Mesendoderm (in vitro differentiated cells): ENCODE data around the gene NPIPB2.

ENCODE experiments used
- DNase-seq: peaks from one replicate; pipeline ENCODE4 v3.0.0; 2013
- H2AK5ac ChIP-seq: 2 replicates; pipeline ENCODE4 v1.6.1; 2013; ENCODE audit warnings: low read length, inconsistent platforms
- H2BK120ac ChIP-seq: 2 replicates; pipeline ENCODE4 v1.6.1; 2013; ENCODE audit warnings: low read depth, mild to moderate bottlenecking, low read length, moderate library complexity, mixed read lengths
- H2BK15ac ChIP-seq: replicated peaks from 2 replicates; pipeline ENCODE4 v1.6.1; 2013; ENCODE audit warnings: low read depth, mild to moderate bottlenecking, moderate library complexity
- H2BK5ac ChIP-seq: 2 replicates; pipeline ENCODE4 v1.6.1; 2013; ENCODE audit warnings: low read length, inconsistent platforms
- H3K18ac ChIP-seq: 2 replicates; pipeline ENCODE4 v1.6.1; 2013; ENCODE audit warnings: mild to moderate bottlenecking, low read length, mixed read lengths
- H3K23ac ChIP-seq: one replicate; pipeline ENCODE4 v1.6.1; 2013; ENCODE audit warnings: low read length
- H3K27ac ChIP-seq: 2 replicates; pipeline ENCODE4 v1.5.1; 2013; ENCODE audit warnings: low read depth, mild to moderate bottlenecking, inconsistent platforms, low read length, moderate library complexity
- H3K27me3 ChIP-seq: 2 replicates; pipeline ENCODE4 v1.6.1; 2013; ENCODE audit warnings: low read length, control low read depth, mild to moderate bottlenecking, inconsistent platforms; ENCODE audit not compliant: insufficient read depth, poor library complexity
- H3K36me3 ChIP-seq: 2 replicates; pipeline ENCODE4 v1.6.1; 2013; ENCODE audit warnings: low read length, inconsistent platforms; ENCODE audit not compliant: control insufficient read depth, insufficient read depth
- H3K4ac ChIP-seq: one replicate; pipeline ENCODE4 v1.6.1; 2013; ENCODE audit warnings: low read depth, mild to moderate bottlenecking, low read length, moderate library complexity
- H3K4me1 ChIP-seq: 2 replicates; pipeline ENCODE4 v1.6.1; 2013; ENCODE audit warnings: low read depth, low read length, inconsistent platforms; ENCODE audit not compliant: control insufficient read depth
- H3K4me2 ChIP-seq: 2 replicates; pipeline ENCODE4 v1.6.1; 2013; ENCODE audit warnings: low read length
- H3K4me3 ChIP-seq: 2 replicates; pipeline ENCODE4 v1.5.1; 2013; ENCODE audit warnings: mild to moderate bottlenecking, low read length
- H3K56ac ChIP-seq: one replicate; pipeline ENCODE4 v1.6.1; 2013; ENCODE audit warnings: low read length
- H3K79me1 ChIP-seq: 2 replicates; pipeline ENCODE4 v1.6.1; 2013; ENCODE audit warnings: low read length, inconsistent platforms
- H3K79me2 ChIP-seq: 2 replicates; pipeline ENCODE4 v1.6.1; 2013; ENCODE audit warnings: mild to moderate bottlenecking, low read length; ENCODE audit not compliant: control insufficient read depth, insufficient read depth
- H3K9ac ChIP-seq: 2 replicates; pipeline ENCODE4 v1.6.1; 2013; ENCODE audit warnings: low read length, inconsistent platforms
- H4K5ac ChIP-seq: one replicate; pipeline ENCODE4 v1.6.1; 2013; ENCODE audit warnings: low read length
- H4K8ac ChIP-seq: one replicate; pipeline ENCODE4 v1.6.1; 2013; ENCODE audit warnings: low read depth, mild to moderate bottlenecking, control low read depth, low read length, moderate library complexity
- WGBS: extraction: QIAGEN DNeasy Blood & Tissue Kit; methylation state at CpG from one replicate; pipeline ENCODE4 v1.1.7; 2013; ENCODE audit warnings: low lambda C conversion rate, missing lambda C conversion rate; ENCODE audit not compliant: insufficient coverage; ENCODE audit errors: extremely low coverage; 5-methylcytosine and 5-hydroxymethylcytosine counted together

NPIPB2 gene

DNA sequence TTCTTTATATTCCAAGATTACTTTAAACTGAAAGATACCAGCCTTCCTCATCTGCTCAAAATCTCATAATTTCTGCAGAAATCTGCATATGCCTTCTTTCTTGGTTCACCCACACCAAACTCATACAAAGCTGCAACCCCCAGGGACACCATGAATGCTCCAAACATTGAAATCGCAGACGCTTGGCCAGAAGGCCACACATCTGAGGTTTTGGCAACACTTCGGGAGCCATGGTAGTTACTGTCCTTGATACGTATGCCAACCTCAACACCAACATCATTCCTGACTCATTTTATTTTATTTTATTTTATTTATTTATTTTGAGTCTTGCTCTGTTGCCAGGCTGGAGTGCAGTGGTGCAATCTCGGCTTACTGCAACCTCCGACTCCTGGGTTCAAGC is 37.9 kb downstream of the NPIPB2 start:
- Histone ChIP-seq H3K23ac (no peak overlapping the region), H4K8ac (no peak overlapping the region), H3K4me3 (no peak overlapping the region), H3K79me2 (peaks cover 80% of the 10 kb centered on the region), H3K4me2 (no peak overlapping the region), H3K27ac (no peak overlapping the region), H4K5ac (no peak overlapping the region), H2BK5ac (no peak overlapping the region), H3K4me1 (no peaks in the 10 kb centered on the region), H3K9ac (no peak overlapping the region), H3K36me3 (no peaks in the 10 kb centered on the region), H3K4ac (no peak overlapping the region), H3K18ac (no peak overlapping the region), H2BK120ac (no peak overlapping the region), H2AK5ac (no peak overlapping the region), H3K79me1 (peaks cover 10% of the 10 kb centered on the region), H3K27me3 (no peaks in the 10 kb centered on the region), H2BK15ac (no peak overlapping the region), H3K56ac (no peak overlapping the region)
- no peak for DNase-seq
- WGBS: no CpG with 5 or more reads among the region's 6 CpGs

DNA sequence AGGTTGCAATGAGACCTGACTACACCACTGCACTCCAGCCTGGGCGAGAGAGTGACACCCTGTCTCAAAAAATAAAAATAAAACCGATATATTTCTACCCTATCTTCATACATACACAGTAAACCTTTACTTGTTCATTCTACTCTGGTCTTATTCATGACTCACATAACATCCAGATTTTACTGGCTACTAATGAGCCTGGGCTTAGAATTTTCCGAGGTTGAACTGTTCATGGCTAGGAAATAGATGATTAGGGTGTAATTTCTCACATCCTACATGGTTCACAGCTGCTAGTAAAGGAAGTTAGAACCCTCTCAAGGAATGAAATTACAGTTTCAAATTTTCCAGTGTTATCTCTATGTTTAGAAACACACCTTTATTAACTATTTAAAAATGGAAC is 40.8 kb downstream of the NPIPB2 start:
- Histone ChIP-seq H4K5ac (no peak overlapping the region), H3K4me3 (no peak overlapping the region)
- 100% methylated on average over 1 of the region's 3 CpGs for WGBS

DNA sequence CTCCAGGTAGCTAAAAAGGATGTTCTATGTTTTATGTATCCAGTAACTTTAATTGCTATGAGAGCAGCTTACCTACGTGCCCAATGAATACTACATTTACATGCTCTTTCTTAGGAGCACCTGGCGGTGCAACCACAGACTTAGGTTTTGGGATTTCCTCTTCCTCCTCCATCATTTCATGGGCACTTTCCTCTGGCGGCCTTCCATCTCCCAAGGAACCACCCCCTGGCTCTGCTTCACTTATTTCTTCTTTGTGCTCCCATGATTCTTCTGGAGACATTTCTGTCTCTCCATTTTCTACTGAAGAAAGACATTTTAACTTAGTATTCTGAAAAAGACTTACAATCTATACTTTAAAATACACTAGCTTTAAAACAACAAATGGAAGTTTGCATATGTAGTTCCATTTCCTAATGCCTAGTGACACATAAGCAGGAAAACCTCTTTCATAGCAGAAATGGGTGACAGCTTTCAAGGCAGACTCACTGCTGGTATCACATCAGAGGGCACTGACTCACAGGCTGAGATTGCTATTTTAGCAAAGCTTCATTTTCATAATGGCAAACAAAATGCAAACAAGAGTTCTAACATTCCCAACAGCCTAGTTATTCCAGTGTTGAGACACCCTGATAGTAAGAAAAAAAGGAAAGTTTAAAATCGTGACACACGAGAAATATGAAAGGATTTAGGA is 45.2 kb downstream of the NPIPB2 start:
- Histone ChIP-seq H3K4me3 (no peak overlapping the region), H2BK5ac (no peak overlapping the region), H3K4ac (no peak overlapping the region), H4K5ac (no peak overlapping the region), H3K36me3 (peaks cover 5% of the 10 kb centered on the region), H2BK15ac (no peak overlapping the region), H3K4me1 (no peaks in the 10 kb centered on the region), H3K18ac (no peak overlapping the region), H3K79me2 (peaks cover 34% of the 10 kb centered on the region), H3K4me2 (no peak overlapping the region), H4K8ac (no peak overlapping the region), H3K23ac (no peak overlapping the region), H2BK120ac (no peak overlapping the region), H3K27me3 (no peaks in the 10 kb centered on the region), H3K27ac (no peak overlapping the region), H3K9ac (no peak overlapping the region), H2AK5ac (no peak overlapping the region), H3K79me1 (peaks cover 11% of the 10 kb centered on the region), H3K56ac (no peak overlapping the region)
- no CpG with 5 or more reads among the region's 5 CpGs for WGBS
- no peak for DNase-seq

More for the DNA sequence above, 40.8 kb downstream of the NPIPB2 start:
- Histone ChIP-seq H3K4me2 (no peak overlapping the region), H2BK5ac (no peak overlapping the region), H3K9ac (no peak overlapping the region), H3K27ac (no peak overlapping the region), H4K8ac (no peak overlapping the region), H3K4ac (no peak overlapping the region), H3K79me2 (peaks cover 67% of the 10 kb centered on the region), H2BK15ac (no peak overlapping the region), H3K56ac (no peak overlapping the region), H2AK5ac (no peak overlapping the region), H3K27me3 (no peaks in the 10 kb centered on the region), H3K36me3 (no peaks in the 10 kb centered on the region), H2BK120ac (no peak overlapping the region), H3K79me1 (peaks cover 7% of the 10 kb centered on the region), H3K4me1 (no peaks in the 10 kb centered on the region), H3K18ac (no peak overlapping the region), H3K23ac (no peak overlapping the region)
- DNase-seq: no peak

DNA sequence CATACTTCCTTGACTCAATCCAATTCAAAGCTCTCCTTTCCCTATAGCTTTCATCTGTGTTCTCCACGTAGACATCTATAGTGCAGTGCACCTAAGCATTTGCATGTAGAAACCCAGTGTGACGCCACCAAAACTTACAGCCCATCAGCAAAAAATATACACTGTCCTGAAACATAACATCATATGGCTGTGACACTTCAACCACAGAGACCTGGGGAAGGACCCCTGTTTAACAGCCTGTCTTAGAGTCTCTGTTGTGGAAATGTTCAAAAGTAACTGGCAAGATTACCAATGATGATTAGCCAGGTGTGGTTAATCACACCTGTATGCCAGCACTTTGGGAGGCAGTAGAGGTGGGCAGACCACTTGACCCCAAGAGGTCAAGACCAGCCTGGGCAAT is 48.3 kb downstream of the NPIPB2 start:
- no peak for DNase-seq
- Histone ChIP-seq H3K56ac (no peak overlapping the region), H3K36me3 (peaks cover 5% of the 10 kb centered on the region), H3K18ac (no peak overlapping the region), H4K8ac (no peak overlapping the region), H3K79me2 (peaks cover 7% of the 10 kb centered on the region), H3K4me3 (no peak overlapping the region), H3K79me1 (peaks cover 5% of the 10 kb centered on the region), H3K9ac (no peak overlapping the region), H3K23ac (no peak overlapping the region), H4K5ac (no peak overlapping the region), H2BK120ac (no peak overlapping the region), H3K4me2 (no peak overlapping the region), H2BK15ac (no peak overlapping the region), H2AK5ac (no peak overlapping the region), H3K27me3 (no peaks in the 10 kb centered on the region), H3K27ac (no peak overlapping the region), H3K4me1 (no peaks in the 10 kb centered on the region), H3K4ac (no peak overlapping the region), H2BK5ac (no peak overlapping the region)
- no CpG with 5 or more reads among the region's 2 CpGs for WGBS

DNA sequence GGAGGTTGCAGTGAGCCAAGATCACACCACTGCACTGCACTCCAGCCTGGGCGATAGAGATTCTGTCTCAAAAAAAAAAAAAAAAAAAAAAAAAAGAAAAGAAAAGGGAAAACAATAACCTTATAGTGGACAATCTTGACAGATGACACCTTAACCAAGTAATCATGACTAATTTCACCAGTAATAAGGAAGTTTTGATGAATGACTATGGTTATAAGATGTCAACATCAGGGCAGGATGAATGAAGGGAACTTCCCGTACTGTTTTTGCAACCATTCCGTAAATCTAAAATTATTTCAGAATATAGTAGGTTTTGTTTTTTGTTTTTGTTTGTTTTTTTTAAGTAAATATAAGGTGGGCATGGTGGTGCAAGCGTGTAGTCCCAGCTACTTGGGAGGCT is 49.1 kb downstream of the NPIPB2 start:
- no peak overlapping the region for H3K9ac ChIP-seq
- H3K23ac ChIP-seq: no peak overlapping the region
- H2BK15ac ChIP-seq: no peak overlapping the region
- no peak overlapping the region for H3K4ac ChIP-seq
- no peak overlapping the region for H3K4me2 ChIP-seq
- no peak overlapping the region for H3K4me3 ChIP-seq
- no peak overlapping the region for H3K56ac ChIP-seq
- no peak for DNase-seq
- H4K8ac ChIP-seq: no peak overlapping the region
- H4K5ac ChIP-seq: no peak overlapping the region
- peaks cover 5% of the 10 kb centered on the region for H3K36me3 ChIP-seq
- no peaks in the 10 kb centered on the region for H3K27me3 ChIP-seq
- peaks cover 5% of the 10 kb centered on the region for H3K79me1 ChIP-seq
- no peaks in the 10 kb centered on the region for H3K4me1 ChIP-seq
- H2AK5ac ChIP-seq: no peak overlapping the region
- H2BK5ac ChIP-seq: no peak overlapping the region
- H3K27ac ChIP-seq: no peak overlapping the region
- H3K18ac ChIP-seq: no peak overlapping the region
- WGBS: no CpG with 5 or more reads among the region's 4 CpGs
- no peak overlapping the region for H2BK120ac ChIP-seq
- H3K79me2 ChIP-seq: peaks cover 2% of the 10 kb centered on the region
